SU-DHL-6 (cell line): ENCODE data around the gene KLHL10.
A peak's percentile ranks its signal among the peaks of the same experiment; 100 is the strongest.

Source experiments
- H2AFZ ChIP-seq: fragments of 200-600 bp; sonication (generic); 2 replicates; pipeline ENCODE4 v1.6.1; 2014; ENCODE audit warnings: low read depth, mild to moderate bottlenecking, moderate library complexity, mixed read lengths, antibody characterized with exemption, low read length; ENCODE audit not compliant: severe bottlenecking
- H3F3A ChIP-seq: fragments of 200-600 bp; shearing (Covaris generic); 2 replicates; pipeline ENCODE4 v1.6.0; 2016; ENCODE audit warnings: antibody characterized with exemption, mild to moderate bottlenecking; ENCODE audit not compliant: insufficient read depth
- H3K27ac ChIP-seq: fragments of 200-600 bp; sonication (generic); 2 replicates; pipeline ENCODE4 v1.5.1; 2016; ENCODE audit warnings: low read depth, mild to moderate bottlenecking, low read length, moderate library complexity, mixed read lengths
- H3K27me3 ChIP-seq: fragments of 200-600 bp; sonication (generic), shearing (Covaris generic); 2 replicates; pipeline ENCODE4 v1.6.0; 2014; ENCODE audit warnings: mild to moderate bottlenecking, low read length
- H3K36me3 ChIP-seq: fragments of 200-600 bp; sonication (generic); 2 replicates; pipeline ENCODE4 v1.6.1; 2014; ENCODE audit warnings: mild to moderate bottlenecking, low read length, mixed read lengths
- H3K4me2 ChIP-seq: fragments of 300-600, 200-600 bp; shearing (Covaris generic), sonication (generic); 2 replicates; pipeline ENCODE4 v1.6.0; 2014; ENCODE audit warnings: low read length, low read depth, mild to moderate bottlenecking; ENCODE audit not compliant: poor library complexity, severe bottlenecking
- H3K4me3 ChIP-seq: fragments of 200-600 bp; sonication (generic); 2 replicates; pipeline ENCODE4 v1.5.1; 2014; ENCODE audit warnings: antibody characterized with exemption, low read length, mild to moderate bottlenecking, mixed read lengths; ENCODE audit not compliant: insufficient read depth, poor library complexity, severe bottlenecking
- H3K79me2 ChIP-seq: fragments of 200-600 bp; sonication (generic); 2 replicates; pipeline ENCODE4 v1.6.1; 2014; ENCODE audit warnings: mild to moderate bottlenecking, low read length, moderate library complexity; ENCODE audit not compliant: insufficient read depth
- H3K9ac ChIP-seq: fragments of 200-600 bp; sonication (generic); 2 replicates; pipeline ENCODE4 v1.7.0; 2014; ENCODE audit warnings: mild to moderate bottlenecking, low read length
- H3K9me2 ChIP-seq: fragments of 200-600 bp; sonication (generic); replicated peaks from 2 replicates; pipeline ENCODE4 v1.6.1; 2014; ENCODE audit warnings: low read length; ENCODE audit not compliant: insufficient read depth
- H3K9me3 ChIP-seq: fragments of 200-600 bp; sonication (generic); 2 replicates; pipeline ENCODE4 v1.6.1; 2014; ENCODE audit warnings: low read length, mixed read lengths; ENCODE audit not compliant: insufficient read depth
- H4K20me1 ChIP-seq: fragments of 200-600 bp; sonication (generic); 2 replicates; pipeline ENCODE4 v1.6.1; 2014; ENCODE audit warnings: low read depth, mild to moderate bottlenecking, antibody characterized with exemption, low read length, moderate library complexity, mixed read lengths
- CTCF ChIP-seq: fragments of 200-600 bp; sonication (generic); IDR thresholded peaks from one replicate; pipeline ENCODE4 v1.5.1; 2017; ENCODE audit warnings: antibody characterized with exemption, mild to moderate bottlenecking, low read length, moderate library complexity; ENCODE audit not compliant: insufficient read depth, poor library complexity, severe bottlenecking
- EZH2phosphoT487 ChIP-seq: fragments of 200-600 bp; sonication (generic), shearing (Covaris generic); conservative IDR thresholded peaks from 2 replicates; pipeline ENCODE4 v1.6.1; 2018; ENCODE audit warnings: mild to moderate bottlenecking, antibody characterized with exemption, low read length, moderate library complexity, mixed read lengths

KLHL10 gene

GRCh38 chr17:41799366-41799765 is 38.3 kb upstream of the KLHL10 start:
- Histone ChIP-seq H3F3A (no peaks in the 10 kb centered on the region), H3K9me3 (no peaks in the 10 kb centered on the region), H3K9ac (no peak overlapping the region), H3K79me2 (no peaks in the 10 kb centered on the region), H3K36me3 (no peaks in the 10 kb centered on the region), H4K20me1 (no peaks in the 10 kb centered on the region), H3K27me3 (no peaks in the 10 kb centered on the region), H3K4me3 (no peak overlapping the region), H3K9me2 (no peaks in the 10 kb centered on the region), H3K4me2 (no peak overlapping the region), H2AFZ (no peak overlapping the region), H3K27ac (no peak overlapping the region)
- no peak for TF ChIP-seq CTCF
- no peak for TF ChIP-seq EZH2phosphoT487

GRCh38 chr17:41800601-41801373 is 36.8 kb upstream of the KLHL10 start:
- H3K4me3 ChIP-seq, result no peak overlapping the region
- H3K9me3 ChIP-seq, result no peaks in the 10 kb centered on the region
- no peaks in the 10 kb centered on the region for H3F3A ChIP-seq
- H3K9me2 ChIP-seq, result no peaks in the 10 kb centered on the region
- no peaks in the 10 kb centered on the region for H3K27me3 ChIP-seq
- no peak for TF ChIP-seq EZH2phosphoT487
- no peak for TF ChIP-seq CTCF
- H3K27ac ChIP-seq, result no peak overlapping the region
- no peak overlapping the region for H2AFZ ChIP-seq
- H3K36me3 ChIP-seq, result no peaks in the 10 kb centered on the region
- no peaks in the 10 kb centered on the region for H4K20me1 ChIP-seq
- H3K79me2 ChIP-seq, result no peaks in the 10 kb centered on the region
- H3K4me2 ChIP-seq, result no peak overlapping the region
- H3K9ac ChIP-seq, result no peak overlapping the region

GRCh38 chr17:41801374-41802271 is 36.0 kb upstream of the KLHL10 start:
- TF ChIP-seq EZH2phosphoT487 (no peak), CTCF (peak; percentile 94)
- Histone ChIP-seq H3K4me2 (no peak overlapping the region), H3K27ac (no peak overlapping the region), H3K27me3 (no peaks in the 10 kb centered on the region), H3K4me3 (no peak overlapping the region), H3K9ac (no peak overlapping the region), H4K20me1 (no peaks in the 10 kb centered on the region), H3K79me2 (no peaks in the 10 kb centered on the region), H2AFZ (no peak overlapping the region), H3F3A (no peaks in the 10 kb centered on the region), H3K9me3 (no peaks in the 10 kb centered on the region), H3K36me3 (no peaks in the 10 kb centered on the region), H3K9me2 (no peaks in the 10 kb centered on the region)
